ENCODE data around the gene CDHR3.

CDHR3 gene

DNA sequence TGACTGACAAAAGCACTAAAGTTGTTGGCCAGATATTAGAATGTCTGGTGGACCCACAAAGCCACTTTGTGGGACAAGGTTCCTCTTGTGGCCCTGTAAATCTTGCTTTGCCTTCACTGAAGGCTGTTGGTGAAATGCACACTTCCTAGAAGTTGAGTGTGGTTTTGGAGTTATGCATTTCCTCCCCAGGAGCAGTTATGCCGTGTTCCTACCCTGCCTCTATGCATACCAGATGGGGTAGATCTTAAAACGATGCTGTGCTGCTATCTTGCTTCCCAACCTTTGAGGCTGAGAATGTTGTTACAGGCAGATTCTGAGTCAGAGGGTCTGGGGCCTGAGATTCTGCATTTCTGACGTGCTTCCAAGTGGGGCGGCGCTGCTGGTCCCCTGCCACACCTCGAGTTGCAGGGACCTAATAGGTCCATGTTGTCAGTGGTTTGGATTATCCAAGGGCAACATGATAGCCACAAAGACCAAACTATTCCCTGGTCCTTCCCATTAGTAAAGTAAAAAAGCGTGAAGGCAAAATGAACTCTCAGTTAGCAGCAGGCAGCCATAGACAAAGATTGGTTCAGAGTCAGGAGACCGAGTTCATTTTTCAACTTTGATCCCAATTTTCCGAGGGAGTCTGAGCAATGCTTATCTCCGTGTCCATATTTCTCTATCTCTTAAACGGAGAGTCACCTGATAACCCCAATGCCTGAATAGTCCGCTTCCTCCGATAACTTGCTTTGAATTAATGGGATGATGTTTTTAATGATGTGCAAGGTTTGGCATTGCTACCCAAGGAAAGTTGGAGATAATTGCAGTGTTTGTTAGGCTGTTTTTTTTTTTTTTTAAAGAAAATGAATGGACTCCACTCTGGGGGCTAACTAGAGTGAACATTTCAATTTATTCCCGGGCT is 55.8 kb downstream of the CDHR3 start:
- Mint-ChIP-seq H3K27me3 (ENCODE audit: low read depth, poor library complexity) (peaks cover 15% of the 10 kb centered on the region), H3K36me3 (ENCODE audit: low read depth) (no peaks in the 10 kb centered on the region), H3K4me1 (peaks cover 23% of the 10 kb centered on the region), H3K4me3 (no peak overlapping the region), H3K27ac (no peak overlapping the region), H3K9me3 (no peaks in the 10 kb centered on the region)
- TF ChIP-seq, protein P1, sequence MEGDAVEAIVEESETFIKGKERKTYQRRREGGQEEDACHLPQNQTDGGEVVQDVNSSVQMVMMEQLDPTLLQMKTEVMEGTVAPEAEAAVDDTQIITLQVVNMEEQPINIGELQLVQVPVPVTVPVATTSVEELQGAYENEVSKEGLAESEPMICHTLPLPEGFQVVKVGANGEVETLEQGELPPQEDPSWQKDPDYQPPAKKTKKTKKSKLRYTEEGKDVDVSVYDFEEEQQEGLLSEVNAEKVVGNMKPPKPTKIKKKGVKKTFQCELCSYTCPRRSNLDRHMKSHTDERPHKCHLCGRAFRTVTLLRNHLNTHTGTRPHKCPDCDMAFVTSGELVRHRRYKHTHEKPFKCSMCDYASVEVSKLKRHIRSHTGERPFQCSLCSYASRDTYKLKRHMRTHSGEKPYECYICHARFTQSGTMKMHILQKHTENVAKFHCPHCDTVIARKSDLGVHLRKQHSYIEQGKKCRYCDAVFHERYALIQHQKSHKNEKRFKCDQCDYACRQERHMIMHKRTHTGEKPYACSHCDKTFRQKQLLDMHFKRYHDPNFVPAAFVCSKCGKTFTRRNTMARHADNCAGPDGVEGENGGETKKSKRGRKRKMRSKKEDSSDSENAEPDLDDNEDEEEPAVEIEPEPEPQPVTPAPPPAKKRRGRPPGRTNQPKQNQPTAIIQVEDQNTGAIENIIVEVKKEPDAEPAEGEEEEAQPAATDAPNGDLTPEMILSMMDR (IDR thresholded peaks at IDR 0.05): no peak
- no peak for DNase-seq

DNA sequence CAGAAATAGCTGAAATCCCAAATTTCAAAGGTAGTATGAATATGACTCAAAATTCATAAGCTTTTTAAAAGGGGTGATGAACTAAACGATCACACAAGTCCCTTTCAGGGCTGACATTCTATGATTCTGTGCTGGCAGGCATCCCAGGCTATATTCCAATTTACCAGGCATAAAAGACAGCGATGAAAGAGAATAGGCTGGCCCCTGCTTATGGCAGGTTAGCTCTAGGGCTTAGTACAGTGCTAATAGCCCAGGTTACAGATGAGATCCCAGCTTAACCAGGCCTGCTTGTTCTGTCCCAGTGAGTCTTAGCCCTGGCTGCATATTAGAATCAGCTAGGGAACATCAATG is 56.4 kb downstream of the CDHR3 start:
- peaks cover 23% of the 10 kb centered on the region for H3K4me1 Mint-ChIP-seq
- TF ChIP-seq, protein P1 (IDR thresholded peaks at IDR 0.05): no peak
- H3K27ac Mint-ChIP-seq: no peak overlapping the region
- DNase-seq: no peak
- H3K9me3 Mint-ChIP-seq: no peaks in the 10 kb centered on the region
- H3K27me3 Mint-ChIP-seq (ENCODE audit: low read depth, poor library complexity): peaks cover 15% of the 10 kb centered on the region
- no peaks in the 10 kb centered on the region for H3K36me3 Mint-ChIP-seq (ENCODE audit: low read depth)
- no peak overlapping the region for H3K4me3 Mint-ChIP-seq

DNA sequence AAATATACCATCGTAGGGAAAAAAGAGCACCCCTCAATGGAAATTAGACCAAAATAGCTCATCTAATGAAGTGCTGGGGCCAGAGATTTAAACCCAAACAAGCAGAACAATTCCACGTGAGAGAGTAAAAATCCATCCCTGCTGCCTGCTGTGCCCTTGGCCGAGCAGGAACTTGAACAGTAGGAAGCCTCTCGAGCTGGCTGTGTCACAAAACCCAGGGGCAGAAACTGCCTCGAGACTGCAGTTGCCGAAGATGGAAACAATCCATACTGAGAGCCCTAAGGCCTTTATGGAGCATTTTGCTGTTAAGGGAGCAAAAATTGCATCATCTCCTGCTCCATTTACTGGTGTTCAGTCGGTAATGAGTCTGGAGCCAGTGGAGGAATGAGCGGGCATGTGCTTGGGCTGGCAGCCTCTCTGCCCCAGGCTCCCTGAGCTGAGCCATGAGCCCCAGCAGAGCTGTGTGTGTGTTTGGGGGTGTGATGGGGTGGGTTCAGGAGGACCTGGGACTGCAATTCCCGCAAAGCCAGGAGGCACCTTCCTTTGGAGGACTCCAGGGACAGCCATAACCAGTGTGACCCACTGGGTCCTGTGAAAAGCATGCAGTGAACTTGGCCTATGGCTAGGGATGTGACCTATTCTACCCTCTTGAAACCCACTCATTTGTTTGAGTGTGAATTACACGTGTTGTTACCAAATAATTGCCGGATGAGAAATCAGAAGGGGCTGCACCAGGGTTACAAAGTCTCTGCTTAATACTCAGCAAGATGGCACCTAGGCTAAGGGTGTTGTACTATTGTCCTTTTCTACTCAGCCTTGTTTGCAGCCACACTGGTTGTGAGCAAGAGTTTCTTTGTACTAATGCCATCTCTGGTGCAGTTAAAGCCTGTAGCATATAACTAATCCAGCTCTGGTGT is 58.3 kb downstream of the CDHR3 start:
- H3K9me3 Mint-ChIP-seq: no peaks in the 10 kb centered on the region
- H3K27me3 Mint-ChIP-seq (ENCODE audit: low read depth, poor library complexity): peaks cover 16% of the 10 kb centered on the region
- peaks cover 11% of the 10 kb centered on the region for H3K4me1 Mint-ChIP-seq
- H3K4me3 Mint-ChIP-seq: no peak overlapping the region
- no peaks in the 10 kb centered on the region for H3K36me3 Mint-ChIP-seq (ENCODE audit: low read depth)
- DNase-seq: no peak
- TF ChIP-seq, protein P1 (IDR thresholded peaks at IDR 0.05): no peak
- H3K27ac Mint-ChIP-seq: no peak overlapping the region

DNA sequence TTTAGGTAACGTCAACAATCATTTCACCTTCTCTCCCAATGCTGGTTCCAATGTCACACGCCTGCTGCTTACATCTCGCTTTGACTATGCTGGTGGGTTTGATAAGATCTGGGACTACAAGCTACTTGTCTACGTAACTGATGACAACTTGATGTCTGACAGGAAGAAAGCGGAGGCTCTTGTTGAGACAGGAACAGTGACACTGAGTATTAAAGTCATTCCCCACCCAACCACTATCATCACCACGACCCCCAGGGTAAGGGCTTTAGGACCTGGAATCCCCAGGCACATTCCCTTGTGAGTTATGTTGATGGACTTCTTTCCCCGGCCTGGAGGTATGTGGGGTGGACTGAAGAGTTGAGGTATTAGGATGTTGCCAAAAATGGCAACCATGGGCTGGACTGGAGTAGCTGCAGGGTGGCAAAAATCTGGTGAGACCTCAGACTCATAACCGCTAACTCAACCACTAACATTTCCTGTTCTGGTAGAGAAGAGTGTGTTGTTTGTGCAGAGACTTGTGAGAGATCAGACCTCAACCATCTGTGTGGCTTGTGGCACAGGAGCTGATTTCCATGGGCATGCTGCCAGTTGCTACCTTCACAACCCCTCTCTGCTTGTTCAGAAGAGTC is 59.2 kb downstream of the CDHR3 start:
- Mint-ChIP-seq H3K27me3 (ENCODE audit: low read depth, poor library complexity) (peaks cover 17% of the 10 kb centered on the region), H3K4me3 (no peak overlapping the region), H3K27ac (no peak overlapping the region), H3K4me1 (peaks cover 5% of the 10 kb centered on the region), H3K36me3 (ENCODE audit: low read depth) (no peaks in the 10 kb centered on the region), H3K9me3 (no peaks in the 10 kb centered on the region)
- TF ChIP-seq, protein P1 (IDR thresholded peaks at IDR 0.05): no peak
- no peak for DNase-seq

DNA sequence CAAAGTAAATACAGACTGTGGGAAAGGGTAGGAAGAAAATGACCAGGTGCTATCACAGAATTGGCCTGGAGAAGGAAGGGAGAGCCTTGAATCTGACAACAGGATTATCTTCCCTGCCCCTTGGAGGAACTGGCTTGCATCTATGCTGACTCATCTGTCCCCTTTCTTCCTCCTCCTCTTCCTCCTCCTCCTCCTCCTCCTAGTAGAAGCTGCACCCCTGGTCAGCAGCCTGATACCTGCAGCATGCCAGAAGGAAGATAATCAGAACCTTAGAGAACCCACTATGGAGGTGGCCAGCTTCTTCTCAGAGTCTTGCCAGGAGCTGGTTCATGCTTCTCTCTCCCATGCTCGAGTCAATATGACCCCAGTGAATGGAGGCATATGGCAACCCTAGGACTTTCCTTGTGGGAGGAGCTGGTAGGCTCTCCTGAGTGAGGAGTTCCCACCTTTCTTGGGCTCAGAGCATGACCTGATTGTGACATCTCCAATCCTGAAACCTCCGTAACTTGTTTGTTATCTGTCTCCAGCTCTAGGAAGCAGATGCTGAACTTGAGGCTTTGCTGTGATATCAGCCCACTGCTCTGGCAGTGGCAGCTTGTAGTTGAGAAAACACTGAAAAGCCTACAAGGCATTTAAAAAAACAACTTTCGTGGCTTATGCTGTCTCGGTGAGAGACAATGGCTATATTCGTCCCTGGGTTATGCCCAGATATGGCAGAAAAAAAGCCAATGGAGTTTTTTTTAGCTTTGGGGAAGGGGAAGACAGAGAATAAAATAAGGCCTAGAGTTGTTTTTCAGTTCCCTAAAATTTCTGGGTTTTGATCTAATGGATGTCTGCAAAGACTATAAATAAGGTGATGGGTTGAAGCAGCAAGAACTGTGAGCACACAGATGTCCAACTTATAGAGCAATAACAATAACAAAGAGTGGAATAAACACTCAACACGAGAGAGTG is 60.6 kb downstream of the CDHR3 start:
- Mint-ChIP-seq H3K9me3 (no peaks in the 10 kb centered on the region), H3K36me3 (ENCODE audit: low read depth) (no peaks in the 10 kb centered on the region), H3K4me1 (peaks cover 12% of the 10 kb centered on the region), H3K4me3 (no peak overlapping the region), H3K27me3 (ENCODE audit: low read depth, poor library complexity) (peaks cover 17% of the 10 kb centered on the region), H3K27ac (no peak overlapping the region)
- DNase-seq: no peak
- TF ChIP-seq, protein P1 (IDR thresholded peaks at IDR 0.05): no peak
